ENCODE measurements around the gene TSKU. TPM values are rescaled to one million over a fixed set of nuclear protein-coding genes. Genes with fewer than 3 reads are reported as not detected.
A peak's percentile ranks its signal among the peaks of the same experiment; 100 is the strongest.

Gene TSKU
- total RNA-seq, 1 donor, result 23.5 TPM

- peaks cover 10% of the 10 kb centered on the region for H4K20me1 ChIP-seq (ENCODE audit: insufficient read depth, low read length)
- no peaks in the 10 kb centered on the region for H3K9me3 ChIP-seq (ENCODE audit: low read depth, low read length)
- peak overlapping the region; percentile 39 for H3K27ac ChIP-seq (ENCODE audit: low read depth, low read length)
- peaks cover 46% of the 10 kb centered on the region for H3K4me1 ChIP-seq (ENCODE audit: insufficient read depth, low read length)
- H3K79me2 ChIP-seq (ENCODE audit: insufficient read depth, low read length), result no peaks in the 10 kb centered on the region
- peak overlapping the region; percentile 44 for H2AFZ ChIP-seq (ENCODE audit: low read length)
- DNase-seq (ENCODE audit: insufficient read length, low spot score, missing footprints), result peak; percentile 81
- no peaks in the 10 kb centered on the region for H3K27me3 ChIP-seq (ENCODE audit: insufficient read depth, low read length)
- no peak overlapping the region for H3K4me3 ChIP-seq (ENCODE audit: insufficient read depth, low read length)
- H3K36me3 ChIP-seq (ENCODE audit: insufficient read depth, low read length), result no peaks in the 10 kb centered on the region
- H3K4me2 ChIP-seq (ENCODE audit: insufficient read depth, low read length), result peak overlapping the region; percentile 65
- no peak for TF ChIP-seq CTCF (IDR thresholded peaks at IDR 0.05; ENCODE audit: extremely low read depth, low read depth, low read length)
Observed at GRCh38 chr11:76802621-76803020, 19.5 kb downstream of the TSKU start.

GRCh38 chr11:76803023-76803422 lies 19.9 kb downstream of the TSKU start:
- TF ChIP-seq CTCF (IDR thresholded peaks at IDR 0.05; ENCODE audit: extremely low read depth, low read depth, low read length), result no peak
- Histone ChIP-seq H4K20me1 (ENCODE audit: insufficient read depth, low read length) (peaks cover 6% of the 10 kb centered on the region), H3K4me2 (ENCODE audit: insufficient read depth, low read length) (peak overlapping the region; percentile 65), H3K27me3 (ENCODE audit: insufficient read depth, low read length) (no peaks in the 10 kb centered on the region), H3K9me3 (ENCODE audit: low read depth, low read length) (no peaks in the 10 kb centered on the region), H3K36me3 (ENCODE audit: insufficient read depth, low read length) (no peaks in the 10 kb centered on the region), H2AFZ (ENCODE audit: low read length) (peak overlapping the region; percentile 44), H3K4me3 (ENCODE audit: insufficient read depth, low read length) (no peak overlapping the region), H3K27ac (ENCODE audit: low read depth, low read length) (peak overlapping the region; percentile 39), H3K79me2 (ENCODE audit: insufficient read depth, low read length) (no peaks in the 10 kb centered on the region), H3K4me1 (ENCODE audit: insufficient read depth, low read length) (peaks cover 46% of the 10 kb centered on the region)
- peak; percentile 66 for DNase-seq (ENCODE audit: insufficient read length, low spot score, missing footprints)

GRCh38 chr11:76803811-76804600 lies 20.9 kb downstream of the TSKU start:
- Histone ChIP-seq H3K4me1 (ENCODE audit: insufficient read depth, low read length) (peaks cover 41% of the 10 kb centered on the region), H3K4me2 (ENCODE audit: insufficient read depth, low read length) (peak overlapping the region; percentile 65), H3K27me3 (ENCODE audit: insufficient read depth, low read length) (no peaks in the 10 kb centered on the region), H3K36me3 (ENCODE audit: insufficient read depth, low read length) (no peaks in the 10 kb centered on the region), H3K27ac (ENCODE audit: low read depth, low read length) (peak overlapping the region; percentile 17), H4K20me1 (ENCODE audit: insufficient read depth, low read length) (no peaks in the 10 kb centered on the region), H2AFZ (ENCODE audit: low read length) (no peak overlapping the region), H3K4me3 (ENCODE audit: insufficient read depth, low read length) (peak overlapping the region; percentile 11), H3K9me3 (ENCODE audit: low read depth, low read length) (no peaks in the 10 kb centered on the region), H3K79me2 (ENCODE audit: insufficient read depth, low read length) (no peaks in the 10 kb centered on the region)
- TF ChIP-seq CTCF (IDR thresholded peaks at IDR 0.05; ENCODE audit: extremely low read depth, low read depth, low read length), result no peak
- peak; percentile 92 for DNase-seq (ENCODE audit: insufficient read length, low spot score, missing footprints)

GRCh38 chr11:76805206-76805913 lies 22.2 kb downstream of the TSKU start:
- TF ChIP-seq CTCF (IDR thresholded peaks at IDR 0.05; ENCODE audit: extremely low read depth, low read depth, low read length), result no peak
- no peak overlapping the region for H3K4me2 ChIP-seq (ENCODE audit: insufficient read depth, low read length)
- H3K4me3 ChIP-seq (ENCODE audit: insufficient read depth, low read length), result no peak overlapping the region
- no peaks in the 10 kb centered on the region for H4K20me1 ChIP-seq (ENCODE audit: insufficient read depth, low read length)
- no peak overlapping the region for H3K27ac ChIP-seq (ENCODE audit: low read depth, low read length)
- peaks cover 36% of the 10 kb centered on the region for H3K4me1 ChIP-seq (ENCODE audit: insufficient read depth, low read length)
- no peaks in the 10 kb centered on the region for H3K27me3 ChIP-seq (ENCODE audit: insufficient read depth, low read length)
- H3K36me3 ChIP-seq (ENCODE audit: insufficient read depth, low read length), result no peaks in the 10 kb centered on the region
- peak; percentile 74 for DNase-seq (ENCODE audit: insufficient read length, low spot score, missing footprints)
- H2AFZ ChIP-seq (ENCODE audit: low read length), result no peak overlapping the region
- H3K79me2 ChIP-seq (ENCODE audit: insufficient read depth, low read length), result no peaks in the 10 kb centered on the region
- no peaks in the 10 kb centered on the region for H3K9me3 ChIP-seq (ENCODE audit: low read depth, low read length)
